Activated T-cell treated with anti-CD3 and anti-CD28 coated beads, Interleukin-2, amount 50 U/mL, for 24 hours (primary cell): ENCODE data around the gene DCDC1.

Source experiments
- DNase-seq: peaks from one replicate; pipeline ENCODE4 v3.0.0-alpha.2; 2020
- H3K27ac Mint-ChIP-seq: 2 replicates; pipeline ENCODE4 v1.8.0; 2020; ENCODE audit warnings: mild to moderate bottlenecking, mixed read lengths
- H3K27me3 Mint-ChIP-seq: 2 replicates; pipeline ENCODE4 v1.8.0; 2020; ENCODE audit warnings: mixed read lengths
- H3K36me3 Mint-ChIP-seq: 2 replicates; pipeline ENCODE4 v1.8.0; 2020; ENCODE audit warnings: low read depth, mixed read lengths
- H3K4me1 Mint-ChIP-seq: 2 replicates; pipeline ENCODE4 v1.8.0; 2020; ENCODE audit warnings: low read depth, mixed read lengths
- H3K4me3 Mint-ChIP-seq: 2 replicates; pipeline ENCODE4 v1.8.0; 2020; ENCODE audit warnings: mild to moderate bottlenecking, moderate library complexity, mixed read lengths
- H3K9me3 Mint-ChIP-seq: 2 replicates; pipeline ENCODE4 v1.8.0; 2020; ENCODE audit warnings: mixed read lengths

The DCDC1 gene

DNA sequence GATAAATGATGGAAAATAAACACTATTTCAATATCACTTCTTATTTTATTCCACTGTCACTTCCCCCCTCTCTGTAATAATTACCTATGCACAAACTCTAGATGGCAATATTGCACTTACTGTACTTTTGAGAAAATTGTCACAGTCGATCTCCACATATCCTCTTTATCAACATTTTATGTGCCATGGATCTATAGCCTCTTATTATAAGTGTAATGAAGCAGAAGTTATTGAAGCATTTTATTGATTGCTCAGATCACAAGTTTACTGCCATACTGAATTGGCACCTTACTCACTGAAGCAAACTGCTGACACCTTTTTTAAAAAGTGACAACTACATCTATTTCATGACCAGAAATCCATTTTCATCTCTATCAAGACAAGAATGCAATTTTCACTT, 133.4 kb downstream of the DCDC1 start:
- Mint-ChIP-seq H3K4me3 (no peak overlapping the region), H3K27me3 (peaks cover 6% of the 10 kb centered on the region), H3K27ac (no peak overlapping the region), H3K36me3 (no peaks in the 10 kb centered on the region), H3K4me1 (no peaks in the 10 kb centered on the region), H3K9me3 (no peaks in the 10 kb centered on the region)
- DNase-seq: no peak

DNA sequence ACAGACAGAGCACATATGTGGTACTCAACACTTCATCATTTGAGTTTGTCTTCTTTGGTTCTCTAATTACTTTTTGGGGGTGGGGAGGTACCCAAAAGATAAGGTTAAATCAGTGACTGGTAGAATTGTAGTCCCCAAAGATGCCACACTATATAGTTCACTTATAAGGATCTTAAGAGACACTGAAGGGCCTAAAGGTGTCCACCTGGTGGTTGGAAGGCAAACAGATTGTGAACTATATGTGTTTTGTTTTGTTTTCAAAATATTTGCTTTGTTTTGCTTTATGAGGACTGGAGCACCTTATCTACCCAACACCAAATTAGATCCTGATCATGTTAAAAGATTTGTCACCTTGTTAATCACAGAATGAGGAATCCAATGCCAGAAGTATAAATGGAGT, 136.1 kb downstream of the DCDC1 start:
- H3K9me3 Mint-ChIP-seq: no peaks in the 10 kb centered on the region
- H3K4me3 Mint-ChIP-seq: no peak overlapping the region
- H3K27me3 Mint-ChIP-seq: peaks cover 6% of the 10 kb centered on the region
- no peak overlapping the region for H3K27ac Mint-ChIP-seq
- no peak for DNase-seq
- H3K36me3 Mint-ChIP-seq: no peaks in the 10 kb centered on the region
- H3K4me1 Mint-ChIP-seq: no peaks in the 10 kb centered on the region

DNA sequence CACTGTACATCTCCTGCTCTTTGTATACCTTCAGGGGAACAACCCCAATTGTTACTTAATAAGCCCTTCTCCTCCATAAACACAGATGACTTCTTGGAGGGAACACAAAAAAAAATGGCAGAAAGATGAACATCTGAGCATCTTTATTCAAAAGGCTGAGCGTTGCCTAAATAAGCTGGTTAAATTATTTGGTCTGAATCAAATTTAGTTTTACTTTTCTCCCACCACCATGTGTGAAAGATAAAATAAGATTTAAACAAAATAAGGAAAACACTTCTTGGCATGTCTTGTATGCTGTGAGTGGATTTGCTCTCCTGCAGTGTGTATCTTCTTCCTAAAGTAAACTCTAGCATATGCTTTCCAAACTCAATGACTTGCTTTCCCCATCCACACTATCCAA, 137.9 kb downstream of the DCDC1 start:
- H3K9me3 Mint-ChIP-seq: no peaks in the 10 kb centered on the region
- no peak overlapping the region for H3K4me3 Mint-ChIP-seq
- DNase-seq: no peak
- H3K27ac Mint-ChIP-seq: no peak overlapping the region
- no peaks in the 10 kb centered on the region for H3K4me1 Mint-ChIP-seq
- no peaks in the 10 kb centered on the region for H3K36me3 Mint-ChIP-seq
- H3K27me3 Mint-ChIP-seq: peaks cover 6% of the 10 kb centered on the region

DNA sequence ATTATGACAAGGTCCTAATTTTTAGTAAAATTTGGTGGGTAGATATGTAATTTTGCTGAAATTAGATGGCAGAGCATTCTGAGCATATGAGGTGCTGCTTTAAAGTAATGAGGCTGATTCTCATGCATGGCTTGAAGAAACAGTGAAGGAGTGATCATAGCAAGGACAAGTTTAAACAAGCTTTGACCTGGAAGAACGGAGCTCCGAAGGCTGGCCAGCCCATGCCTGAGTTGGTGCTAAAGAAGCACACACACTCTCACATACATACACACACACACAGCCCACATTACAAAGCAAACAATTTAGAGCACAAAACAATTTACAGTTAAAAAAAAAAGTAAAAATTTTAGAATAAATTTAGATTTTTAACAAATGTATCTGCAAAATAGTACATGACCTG, 150.7 kb downstream of the DCDC1 start:
- Mint-ChIP-seq H3K4me3 (no peak overlapping the region), H3K4me1 (no peaks in the 10 kb centered on the region), H3K36me3 (no peaks in the 10 kb centered on the region), H3K27me3 (no peaks in the 10 kb centered on the region), H3K9me3 (no peaks in the 10 kb centered on the region), H3K27ac (no peak overlapping the region)
- no peak for DNase-seq

DNA sequence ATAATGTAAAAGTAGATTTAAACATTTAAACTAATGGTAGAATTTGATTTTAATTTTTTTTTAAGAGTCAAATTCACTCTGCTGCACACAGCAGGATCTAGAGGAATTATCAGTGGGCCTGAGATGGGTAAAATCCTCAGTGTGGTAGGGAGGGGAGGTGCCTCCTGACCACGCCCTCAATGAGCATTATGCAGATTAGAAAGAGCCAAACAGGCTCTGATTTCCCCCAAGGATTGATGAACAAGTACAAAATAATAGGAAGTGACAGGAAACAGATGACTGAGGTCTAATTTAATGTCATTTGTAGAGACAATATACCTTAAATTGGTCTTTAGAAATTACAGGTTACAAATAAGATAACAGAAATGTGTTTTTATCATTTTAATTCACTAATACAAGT, 155.2 kb downstream of the DCDC1 start:
- DNase-seq: no peak
- H3K4me3 Mint-ChIP-seq: no peak overlapping the region

DNA sequence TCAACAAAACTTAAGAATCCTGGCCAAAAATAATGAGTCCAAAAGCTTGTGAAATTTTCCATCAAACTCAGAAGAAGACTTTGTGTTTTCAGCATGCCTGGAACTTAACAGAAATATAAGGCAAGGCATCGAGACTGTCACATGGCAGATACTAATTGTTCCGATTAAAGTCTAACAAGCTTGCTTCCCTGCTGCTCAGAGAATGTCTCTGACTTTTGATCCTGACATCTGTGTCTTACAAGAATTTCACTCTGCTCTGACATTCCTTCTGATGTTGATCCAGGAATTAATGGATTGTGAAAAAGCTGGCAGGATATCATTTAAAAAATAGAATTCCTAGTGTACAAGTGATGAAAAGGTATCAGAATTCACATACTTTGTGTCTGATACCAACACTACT, 170.2 kb downstream of the DCDC1 start:
- no peaks in the 10 kb centered on the region for H3K4me1 Mint-ChIP-seq
- peaks cover 9% of the 10 kb centered on the region for H3K27me3 Mint-ChIP-seq
- no peak overlapping the region for H3K27ac Mint-ChIP-seq
- no peak for DNase-seq
- no peaks in the 10 kb centered on the region for H3K9me3 Mint-ChIP-seq
- H3K4me3 Mint-ChIP-seq: no peak overlapping the region
- no peaks in the 10 kb centered on the region for H3K36me3 Mint-ChIP-seq

More for the DNA sequence above, 155.2 kb downstream of the DCDC1 start:
- Mint-ChIP-seq H3K27me3 (peaks cover 3% of the 10 kb centered on the region), H3K9me3 (no peaks in the 10 kb centered on the region), H3K4me1 (no peaks in the 10 kb centered on the region), H3K36me3 (no peaks in the 10 kb centered on the region), H3K27ac (no peak overlapping the region)

DNA sequence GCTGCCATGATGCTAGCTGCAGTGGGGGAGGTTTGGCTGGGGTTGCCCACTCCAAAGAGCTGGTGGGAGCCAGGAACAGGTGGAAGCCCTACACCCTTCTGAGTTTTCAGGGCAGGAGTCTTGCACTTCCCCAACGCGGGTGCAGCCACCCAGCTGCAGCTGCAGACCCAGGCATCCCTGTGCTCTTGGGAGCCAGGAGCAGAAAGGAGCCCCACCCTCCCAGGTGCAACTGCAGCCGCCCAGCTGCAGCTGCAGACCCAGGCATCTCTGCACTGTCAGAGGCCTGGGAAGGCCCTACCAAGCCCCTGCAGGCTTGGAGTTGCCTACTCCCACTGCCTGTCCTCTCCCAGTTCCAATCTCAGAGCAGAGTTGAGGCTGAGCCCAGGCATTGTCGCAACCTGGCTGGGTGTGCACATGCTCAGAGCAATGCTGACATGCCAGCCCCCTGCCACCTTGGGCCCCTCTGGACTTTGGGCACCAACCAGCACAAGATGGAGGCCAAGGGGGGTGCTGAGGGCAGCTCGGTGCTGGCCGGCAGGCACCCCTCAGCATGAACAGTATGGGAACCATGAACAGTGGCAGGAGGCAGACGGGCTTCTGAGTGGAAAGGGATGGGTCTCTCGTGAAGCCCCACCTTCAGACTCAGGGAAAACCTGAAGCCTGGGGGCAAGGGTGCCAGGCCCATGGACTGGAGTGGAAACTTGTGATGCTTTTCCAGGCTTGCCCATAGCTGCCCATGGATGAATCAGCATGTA, 195.4 kb downstream of the DCDC1 start:
- Mint-ChIP-seq H3K4me1 (no peaks in the 10 kb centered on the region), H3K4me3 (no peak overlapping the region), H3K9me3 (peaks cover 20% of the 10 kb centered on the region), H3K27me3 (no peaks in the 10 kb centered on the region), H3K27ac (no peak overlapping the region), H3K36me3 (no peaks in the 10 kb centered on the region)
- DNase-seq: no peak

GRCh38 chr11:31160504-31161422, 208.8 kb downstream of the DCDC1 start:
- H3K36me3 Mint-ChIP-seq: no peaks in the 10 kb centered on the region

GRCh38 chr11:31150841-31151240, 218.7 kb downstream of the DCDC1 start:
- no peaks in the 10 kb centered on the region for H3K36me3 Mint-ChIP-seq
- no peak for DNase-seq
- H3K4me3 Mint-ChIP-seq: no peak overlapping the region
- H3K9me3 Mint-ChIP-seq: no peaks in the 10 kb centered on the region
- H3K4me1 Mint-ChIP-seq: no peaks in the 10 kb centered on the region
- H3K27me3 Mint-ChIP-seq: peaks cover 3% of the 10 kb centered on the region
- no peak overlapping the region for H3K27ac Mint-ChIP-seq

More at GRCh38 chr11:31160504-31161422, 208.8 kb downstream of the DCDC1 start:
- Mint-ChIP-seq H3K4me3 (no peak overlapping the region), H3K27me3 (no peaks in the 10 kb centered on the region), H3K4me1 (no peaks in the 10 kb centered on the region), H3K9me3 (no peaks in the 10 kb centered on the region), H3K27ac (no peak overlapping the region)
- DNase-seq: no peak

DNA sequence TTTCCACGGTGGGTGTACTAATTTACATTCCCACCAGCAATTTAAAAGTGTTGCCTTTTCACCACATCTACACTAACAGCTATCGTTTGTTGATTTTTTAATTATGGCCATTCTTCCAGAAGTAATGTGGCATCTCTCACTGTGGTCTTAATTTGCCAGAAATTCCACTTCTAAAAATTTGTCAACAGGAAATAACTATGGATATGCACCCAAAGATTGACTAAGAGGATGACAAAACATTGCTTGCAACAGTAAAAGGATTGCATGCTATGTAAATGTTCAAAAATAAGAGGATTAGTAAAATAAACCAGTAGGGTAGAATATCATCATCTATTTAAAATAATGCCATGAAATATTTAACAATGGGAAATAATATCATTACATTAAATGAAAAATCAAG, 219.5 kb downstream of the DCDC1 start:
- H3K9me3 Mint-ChIP-seq: no peaks in the 10 kb centered on the region
- no peak for DNase-seq
- H3K4me3 Mint-ChIP-seq: no peak overlapping the region
- H3K36me3 Mint-ChIP-seq: no peaks in the 10 kb centered on the region
- H3K27me3 Mint-ChIP-seq: peaks cover 3% of the 10 kb centered on the region
- H3K4me1 Mint-ChIP-seq: no peaks in the 10 kb centered on the region
- no peak overlapping the region for H3K27ac Mint-ChIP-seq

DNA sequence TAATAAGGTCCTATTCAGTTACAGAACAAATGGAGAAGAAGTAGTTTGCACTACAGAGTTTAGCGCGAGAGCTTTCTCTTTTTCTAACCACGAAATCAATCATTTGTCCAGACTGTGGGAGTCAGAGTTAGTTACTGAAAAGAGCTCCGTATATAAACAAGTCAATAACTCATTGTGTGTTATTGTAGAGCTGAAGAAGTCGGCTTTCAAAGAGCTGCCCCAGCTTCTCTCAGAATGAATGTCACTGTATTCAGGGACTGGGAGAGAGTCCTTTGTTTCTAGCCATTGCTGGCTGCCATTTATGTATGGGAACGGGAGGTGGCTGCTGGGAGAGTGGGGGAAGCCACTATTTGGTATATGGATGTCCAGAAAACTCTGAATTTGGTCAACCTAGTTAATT, 227.8 kb downstream of the DCDC1 start:
- H3K4me3 Mint-ChIP-seq: no peak overlapping the region
- H3K27ac Mint-ChIP-seq: no peak overlapping the region
- peaks cover 3% of the 10 kb centered on the region for H3K27me3 Mint-ChIP-seq
- DNase-seq: no peak
- no peaks in the 10 kb centered on the region for H3K4me1 Mint-ChIP-seq
- no peaks in the 10 kb centered on the region for H3K36me3 Mint-ChIP-seq
- H3K9me3 Mint-ChIP-seq: no peaks in the 10 kb centered on the region

- H3K9me3 Mint-ChIP-seq: no peaks in the 10 kb centered on the region
- peaks cover 3% of the 10 kb centered on the region for H3K27me3 Mint-ChIP-seq
- no peak overlapping the region for H3K4me3 Mint-ChIP-seq
- DNase-seq: no peak
- H3K4me1 Mint-ChIP-seq: no peaks in the 10 kb centered on the region
- no peaks in the 10 kb centered on the region for H3K36me3 Mint-ChIP-seq
- no peak overlapping the region for H3K27ac Mint-ChIP-seq
Measured at GRCh38 chr11:31139479-31139878, 230.1 kb downstream of the DCDC1 start.

- H3K27ac Mint-ChIP-seq: no peak overlapping the region
- no peaks in the 10 kb centered on the region for H3K36me3 Mint-ChIP-seq
- no peak overlapping the region for H3K4me3 Mint-ChIP-seq
- no peaks in the 10 kb centered on the region for H3K27me3 Mint-ChIP-seq
- no peaks in the 10 kb centered on the region for H3K9me3 Mint-ChIP-seq
- H3K4me1 Mint-ChIP-seq: no peaks in the 10 kb centered on the region
- no peak for DNase-seq
Measured at GRCh38 chr11:31132531-31133421, 236.8 kb downstream of the DCDC1 start.

- DNase-seq: no peak
- Mint-ChIP-seq H3K4me1 (no peaks in the 10 kb centered on the region), H3K9me3 (no peaks in the 10 kb centered on the region), H3K4me3 (no peak overlapping the region), H3K27ac (no peak overlapping the region), H3K27me3 (no peaks in the 10 kb centered on the region), H3K36me3 (no peaks in the 10 kb centered on the region)
Measured at GRCh38 chr11:31131760-31132159, 237.8 kb downstream of the DCDC1 start.
